Esophagus muscularis mucosa (tissue), 3 donors: ENCODE data around the gene CHD2.

Experiments used
- CTCF ChIP-seq, 3 experiments: fragments of 200-600 bp in 2 of 3; fragments of 450-650 bp in 1 of 3; sonication (generic) in 2 of 3; IDR thresholded peaks; one replicate each; pipeline ENCODE4 v1.5.1; 2017 to 2019; ENCODE audit warnings: antibody characterized with exemption in 3 of 3, mild to moderate bottlenecking in 2 of 3, moderate library complexity in 1 of 3
- EP300 ChIP-seq: sonication (generic); formaldehyde crosslinking; IDR thresholded peaks from one replicate; pipeline ENCODE4 v1.6.1; 2017; ENCODE audit warnings: antibody characterized with exemption

GRCh38 chr15:93026380-93026817 lies 126.3 kb downstream of the CHD2 start:
- TF ChIP-seq CTCF (IDR thresholded peaks at IDR 0.05) (no peak), EP300 (no peak)
